NCI-H446 (cell line): ENCODE results near the gene PAXX.
"Not testable (repeated sequence)": the region's sequence is repeated elsewhere in the genome, so short reads cannot be mapped to it uniquely, and the experiment has no call there.

Experiments used
- DNase-seq, 2 experiments: peaks; one replicate each; lab custom pipeline; 2025; lab: John Stamatoyannopoulos, UW

PAXX gene

GRCh38 chr9:137033481-137033880 lies 41.3 kb downstream of the PAXX start:
- not testable (repeated sequence) for DNase-seq

DNA sequence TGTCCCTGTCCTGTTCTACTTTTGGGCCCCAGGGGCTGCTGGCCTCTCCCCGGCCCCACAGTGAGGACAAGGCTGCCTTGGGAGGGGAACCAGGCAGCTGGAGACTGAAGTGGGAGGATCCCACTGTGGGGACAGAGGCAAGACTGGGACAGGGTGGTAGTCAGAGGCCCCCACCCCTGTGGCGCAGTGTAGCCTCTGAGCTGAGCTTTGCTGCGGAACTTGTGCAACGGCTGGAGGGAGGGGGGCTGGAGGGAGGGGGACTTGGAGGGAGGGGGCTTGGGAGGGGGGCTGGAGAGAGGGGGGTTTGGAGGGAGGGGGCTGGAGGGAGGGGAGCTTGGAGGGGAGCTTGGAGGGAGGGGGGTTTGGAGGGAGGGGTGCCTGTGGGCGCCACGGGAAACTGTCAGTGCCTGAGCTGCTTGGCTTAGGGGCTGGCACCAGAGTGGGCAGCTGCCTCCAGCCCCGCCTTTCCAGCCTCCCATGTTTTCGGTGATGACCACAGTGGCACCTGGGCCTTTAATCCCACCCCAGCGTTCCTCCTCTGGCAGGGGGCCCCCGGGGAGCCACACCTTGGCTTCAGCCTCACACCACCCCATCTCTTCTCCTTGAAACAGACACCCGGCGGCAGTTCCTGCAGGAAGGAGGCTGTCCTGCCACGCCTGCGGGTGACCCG lies 42.0 kb downstream of the PAXX start:
- no peak for DNase-seq

GRCh38 chr9:137034709-137035506 lies 42.7 kb downstream of the PAXX start:
- peak; percentile 8 to 77 for DNase-seq

GRCh38 chr9:137035507-137035834 lies 43.2 kb downstream of the PAXX start:
- DNase-seq = no peak

- DNase-seq = no peak
These were observed 43.7 kb downstream of the PAXX start for GRCh38 chr9:137035937-137036336.

DNA sequence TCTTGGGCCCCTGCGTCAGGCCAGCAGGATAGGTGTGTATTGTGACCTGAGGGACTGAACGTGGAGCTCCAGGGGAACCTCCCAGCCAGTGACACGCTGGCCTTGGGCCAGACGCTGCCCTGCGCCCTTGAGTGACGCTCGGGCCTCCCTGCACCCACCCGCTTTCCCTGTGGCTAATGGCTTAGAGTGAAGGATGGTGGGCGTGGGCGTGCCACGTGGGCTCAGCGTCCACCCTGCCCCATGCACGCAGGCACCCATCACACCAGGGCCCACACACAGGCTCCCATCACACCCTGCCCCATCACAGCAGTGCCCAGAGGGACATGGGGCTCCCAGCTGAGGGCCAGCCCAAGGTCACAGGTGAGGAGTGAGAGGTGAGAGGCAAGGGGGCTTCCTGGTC lies 44.8 kb downstream of the PAXX start:
- DNase-seq = no peak

- DNase-seq = no peak
These were observed 45.3 kb downstream of the PAXX start for GRCh38 chr9:137037483-137037882.

DNA sequence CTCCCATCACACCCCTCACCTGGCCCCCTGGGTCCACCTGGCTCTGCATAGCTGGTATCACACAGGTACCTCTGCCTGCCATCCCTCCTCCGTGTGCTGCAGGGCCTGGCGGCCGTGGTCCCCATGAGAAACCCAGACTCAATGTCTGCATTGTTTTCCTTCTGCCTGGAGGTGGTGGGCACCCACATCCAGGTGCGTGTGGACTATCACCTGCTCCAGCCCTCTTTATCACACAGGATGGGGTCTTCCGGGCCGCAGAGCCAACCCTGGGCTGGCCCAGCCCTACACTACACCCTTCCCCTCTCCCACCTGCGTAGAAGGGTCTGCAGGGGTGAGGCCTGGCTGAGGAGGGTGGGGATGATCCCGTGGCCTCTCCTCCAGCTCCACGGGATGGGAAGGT lies 46.7 kb downstream of the PAXX start:
- no peak for DNase-seq

DNA sequence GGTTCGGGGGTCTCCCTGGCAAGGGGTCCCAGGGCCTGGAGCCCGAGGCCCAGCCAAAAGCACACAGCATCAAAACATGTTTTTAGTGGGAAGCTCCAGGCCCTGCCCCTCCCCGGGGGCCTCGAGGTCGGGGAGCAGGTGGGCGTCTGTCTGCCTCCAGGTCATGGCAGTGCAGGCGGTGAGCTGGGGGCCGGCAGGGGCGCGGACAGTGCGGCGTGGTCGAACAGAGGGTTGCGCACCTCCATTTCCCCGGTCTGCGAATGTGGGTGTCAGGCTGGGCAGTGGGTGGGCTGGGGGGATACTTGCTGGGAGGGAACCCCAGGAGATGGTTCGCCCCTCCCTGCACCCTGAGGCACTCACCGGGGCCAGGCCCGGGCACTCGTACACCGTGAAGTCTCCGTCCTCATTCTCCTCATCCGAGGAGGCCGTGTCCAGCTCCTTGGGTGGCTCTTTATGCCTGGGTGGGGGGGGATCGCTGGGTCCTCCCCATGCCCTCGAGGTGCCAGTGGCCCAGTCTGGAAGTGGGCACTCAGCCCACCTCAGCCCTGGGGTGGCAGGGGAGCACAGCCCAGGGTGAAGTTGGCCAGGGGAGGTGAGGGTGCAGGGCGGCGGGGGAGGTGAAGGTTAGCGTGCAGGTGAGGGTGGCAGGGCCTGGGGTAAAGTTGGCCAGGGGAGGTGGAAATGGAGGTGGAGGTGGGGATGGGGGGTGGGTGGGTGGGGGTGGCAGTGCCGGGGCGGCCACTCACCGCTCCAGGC lies 47.6 kb downstream of the PAXX start:
- DNase-seq = no peak

DNA sequence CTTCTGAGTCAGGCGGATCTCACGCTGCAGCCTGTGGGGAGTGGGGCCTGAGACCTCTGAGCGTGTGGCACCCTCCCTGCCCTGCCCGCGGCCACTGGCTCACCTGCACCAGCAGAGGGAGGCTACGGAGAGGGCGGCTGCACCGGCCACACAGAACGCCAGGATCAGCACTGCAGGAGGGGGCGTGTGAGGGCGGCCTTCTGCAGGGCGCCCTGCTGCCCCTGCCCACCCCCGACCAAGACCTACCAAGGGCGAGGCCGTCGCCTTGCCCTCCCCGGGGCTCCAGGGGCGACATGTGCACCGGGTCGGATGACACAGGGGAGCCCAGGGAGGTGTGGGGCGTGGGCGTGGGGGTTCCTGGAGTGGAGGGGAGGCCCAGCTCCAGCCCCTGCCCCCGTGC lies 48.3 kb downstream of the PAXX start:
- no peak for DNase-seq

GRCh38 chr9:137041124-137041523 lies 48.9 kb downstream of the PAXX start:
- DNase-seq = no peak

- no peak for DNase-seq
These were observed 50.8 kb downstream of the PAXX start for GRCh38 chr9:137042751-137043727.
